HFFc6 (cell line): Measurements from ENCODE around the gene LAMC1. TPM values are rescaled to one million over a fixed set of nuclear protein-coding genes. Genes with fewer than 3 reads are reported as not detected.

Experiments
- DNase-seq: peaks from one replicate; pipeline ENCODE4 v3.0.0-alpha.2; 2018
- H3K27ac Mint-ChIP-seq: 2 replicates; pipeline ENCODE4 v1.8.0; 2020; ENCODE audit warnings: mild to moderate bottlenecking, mixed read lengths
- H3K27me3 Mint-ChIP-seq: 2 replicates; pipeline ENCODE4 v1.8.0; 2021; ENCODE audit warnings: mild to moderate bottlenecking, moderate library complexity, mixed read lengths; ENCODE audit not compliant: insufficient read depth
- H3K36me3 Mint-ChIP-seq: 2 replicates; pipeline ENCODE4 v1.8.0; 2021; ENCODE audit warnings: low read depth, mixed read lengths
- H3K4me1 Mint-ChIP-seq: 2 replicates; pipeline ENCODE4 v1.8.0; 2020; ENCODE audit warnings: low read depth, mixed read lengths
- H3K4me3 Mint-ChIP-seq: 2 replicates; pipeline ENCODE4 v1.8.0; 2020; ENCODE audit warnings: mild to moderate bottlenecking, moderate library complexity, mixed read lengths
- H3K9me3 Mint-ChIP-seq: 2 replicates; pipeline ENCODE4 v1.8.0; 2020; ENCODE audit warnings: mild to moderate bottlenecking, mixed read lengths
- total RNA-seq, 6 experiments: library from RNA; stranded (reverse); fragmentation: NEBNext Ultra II Directional; extraction: Animal tissue kit (Norgen Biotek cat#: 25700); gene quantifications; 2 replicates in 1 of 6; 3 replicates in 5 of 6; pipeline ENCODE4 v1.2.3, GENCODE V29; 2021
- TF ChIP-seq, protein P1 (sequence below): fragments of 200-600 bp; sonication (generic); IDR thresholded peaks from 2 replicates; pipeline ENCODE4 v1.5.0; 2021; ENCODE audit warnings: antibody characterized with exemption, mild to moderate bottlenecking

Gene LAMC1
- total RNA-seq, 6 experiments from 2014 or later: 352 to 465 (median 393) TPM

DNA sequence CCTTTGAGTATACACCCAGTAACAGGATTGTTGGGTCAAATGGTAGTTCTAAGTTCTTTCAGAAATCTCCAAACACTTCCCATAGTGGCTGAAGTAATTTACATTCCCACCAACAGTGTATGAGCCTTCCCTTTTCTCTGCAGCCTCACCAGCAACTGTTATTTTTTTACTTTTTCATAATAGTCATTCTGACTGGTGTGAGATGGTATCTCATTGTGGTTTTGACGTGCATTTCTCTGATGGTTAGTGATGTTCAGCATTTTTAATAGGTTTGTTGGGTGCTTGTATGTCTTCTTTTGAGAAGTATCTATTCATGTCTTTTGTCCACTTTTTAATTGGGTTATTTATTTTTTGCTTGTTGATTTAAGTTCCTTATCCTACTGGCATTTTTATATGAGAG lies 26.4 kb upstream of the LAMC1 start:
- Mint-ChIP-seq H3K9me3 (no peaks in the 10 kb centered on the region), H3K4me1 (peaks cover 34% of the 10 kb centered on the region), H3K36me3 (no peaks in the 10 kb centered on the region; the same call in 1 of the 2 replicates), H3K27ac (no peak overlapping the region), H3K27me3 (no peaks in the 10 kb centered on the region), H3K4me3 (no peak overlapping the region)
- TF ChIP-seq, protein P1, sequence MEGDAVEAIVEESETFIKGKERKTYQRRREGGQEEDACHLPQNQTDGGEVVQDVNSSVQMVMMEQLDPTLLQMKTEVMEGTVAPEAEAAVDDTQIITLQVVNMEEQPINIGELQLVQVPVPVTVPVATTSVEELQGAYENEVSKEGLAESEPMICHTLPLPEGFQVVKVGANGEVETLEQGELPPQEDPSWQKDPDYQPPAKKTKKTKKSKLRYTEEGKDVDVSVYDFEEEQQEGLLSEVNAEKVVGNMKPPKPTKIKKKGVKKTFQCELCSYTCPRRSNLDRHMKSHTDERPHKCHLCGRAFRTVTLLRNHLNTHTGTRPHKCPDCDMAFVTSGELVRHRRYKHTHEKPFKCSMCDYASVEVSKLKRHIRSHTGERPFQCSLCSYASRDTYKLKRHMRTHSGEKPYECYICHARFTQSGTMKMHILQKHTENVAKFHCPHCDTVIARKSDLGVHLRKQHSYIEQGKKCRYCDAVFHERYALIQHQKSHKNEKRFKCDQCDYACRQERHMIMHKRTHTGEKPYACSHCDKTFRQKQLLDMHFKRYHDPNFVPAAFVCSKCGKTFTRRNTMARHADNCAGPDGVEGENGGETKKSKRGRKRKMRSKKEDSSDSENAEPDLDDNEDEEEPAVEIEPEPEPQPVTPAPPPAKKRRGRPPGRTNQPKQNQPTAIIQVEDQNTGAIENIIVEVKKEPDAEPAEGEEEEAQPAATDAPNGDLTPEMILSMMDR: no peak
- DNase-seq: peak; percentile 61

DNA sequence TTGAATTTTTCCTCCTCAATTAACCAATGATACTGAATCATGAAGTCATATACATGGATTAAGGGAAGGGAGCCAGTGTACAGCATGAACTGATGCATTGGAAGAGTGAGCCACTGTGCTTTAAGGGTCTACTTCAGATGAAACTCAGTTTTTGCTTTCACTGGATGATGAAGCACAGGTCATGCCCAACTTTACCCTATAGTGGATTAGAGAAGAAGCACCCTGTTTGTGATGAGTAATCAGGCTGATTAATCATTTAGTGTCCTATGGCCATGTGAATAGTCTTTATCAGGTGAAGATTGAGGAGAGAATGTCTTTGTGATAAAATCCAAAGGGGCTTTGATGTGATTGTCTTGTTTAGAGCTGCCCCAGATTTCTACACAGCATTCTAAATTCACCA lies 24.7 kb upstream of the LAMC1 start:
- H3K4me3 Mint-ChIP-seq: no peak overlapping the region
- peaks cover 37% of the 10 kb centered on the region for H3K4me1 Mint-ChIP-seq
- TF ChIP-seq, protein P1: no peak
- no peaks in the 10 kb centered on the region; the same call in 1 of the 2 replicates for H3K36me3 Mint-ChIP-seq
- no peaks in the 10 kb centered on the region for H3K9me3 Mint-ChIP-seq
- H3K27me3 Mint-ChIP-seq: no peaks in the 10 kb centered on the region
- DNase-seq: no peak
- no peak overlapping the region for H3K27ac Mint-ChIP-seq

DNA sequence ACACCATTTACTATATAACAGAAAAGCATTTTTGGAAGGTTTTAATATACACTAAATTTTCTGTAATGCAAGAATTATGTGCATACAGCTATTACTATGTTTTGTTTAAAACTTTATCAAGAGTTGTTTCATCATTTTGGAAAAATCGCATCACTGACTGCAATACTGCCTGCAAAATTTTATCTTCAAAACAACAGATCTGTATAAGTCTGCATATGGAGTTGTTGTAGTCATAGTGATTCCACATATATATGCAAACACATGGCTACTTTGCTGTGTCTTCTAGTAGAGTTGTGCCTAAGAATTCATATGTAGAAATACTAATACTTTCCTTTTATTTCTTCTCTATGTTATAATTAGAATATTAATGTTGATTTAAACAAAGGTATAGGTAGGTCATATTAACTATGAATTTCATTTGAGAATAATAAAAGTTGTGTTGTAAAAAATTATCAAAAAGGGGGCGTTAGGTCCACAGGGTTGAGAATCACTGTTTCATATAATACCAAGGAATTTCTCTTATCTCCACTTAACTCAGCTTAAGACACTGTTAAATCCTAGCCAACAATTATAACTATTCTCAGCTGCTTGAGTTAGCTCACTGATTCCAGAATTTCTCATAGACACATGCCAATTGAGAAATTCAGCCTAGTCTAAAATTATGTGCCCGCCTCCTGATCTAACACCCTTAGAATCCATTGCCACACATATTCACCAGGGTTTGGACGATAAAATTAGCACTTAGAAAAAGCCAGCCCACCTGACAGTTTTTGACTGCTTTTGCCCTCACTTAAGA lies 22.9 kb upstream of the LAMC1 start:
- Mint-ChIP-seq H3K36me3 (no peaks in the 10 kb centered on the region; the same call in 1 of the 2 replicates), H3K4me3 (no peak overlapping the region), H3K27ac (no peak overlapping the region), H3K4me1 (peaks cover 34% of the 10 kb centered on the region), H3K9me3 (no peaks in the 10 kb centered on the region), H3K27me3 (no peaks in the 10 kb centered on the region)
- TF ChIP-seq, protein P1: no peak
- no peak for DNase-seq

DNA sequence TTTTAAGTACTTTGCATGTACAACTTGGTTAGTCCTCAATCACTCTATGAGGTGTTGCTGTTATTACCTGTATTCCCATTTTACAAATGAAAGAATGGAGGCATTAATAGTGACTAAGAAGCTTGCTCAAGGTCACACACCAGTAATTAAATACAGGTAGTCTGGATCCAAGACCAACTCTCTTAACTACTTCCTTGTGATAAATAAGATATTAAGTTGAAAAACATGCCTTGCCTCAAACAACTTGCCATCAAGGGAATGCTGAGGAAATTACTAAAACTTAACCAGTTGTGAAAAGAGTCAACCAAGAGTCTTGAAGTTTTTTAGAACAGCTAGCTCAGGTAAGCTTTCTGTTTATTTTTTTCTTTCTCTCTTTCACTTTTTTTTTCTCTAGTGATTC lies 21.0 kb upstream of the LAMC1 start:
- Mint-ChIP-seq H3K27me3 (0 out of 2 replicates have a peak, but pooled peaks cover 3% of the 10 kb centered on the region), H3K4me3 (no peak overlapping the region), H3K36me3 (no peaks in the 10 kb centered on the region; the same call in 1 of the 2 replicates), H3K9me3 (no peaks in the 10 kb centered on the region), H3K27ac (no peak overlapping the region), H3K4me1 (peaks cover 23% of the 10 kb centered on the region)
- TF ChIP-seq, protein P1: no peak
- DNase-seq: no peak

DNA sequence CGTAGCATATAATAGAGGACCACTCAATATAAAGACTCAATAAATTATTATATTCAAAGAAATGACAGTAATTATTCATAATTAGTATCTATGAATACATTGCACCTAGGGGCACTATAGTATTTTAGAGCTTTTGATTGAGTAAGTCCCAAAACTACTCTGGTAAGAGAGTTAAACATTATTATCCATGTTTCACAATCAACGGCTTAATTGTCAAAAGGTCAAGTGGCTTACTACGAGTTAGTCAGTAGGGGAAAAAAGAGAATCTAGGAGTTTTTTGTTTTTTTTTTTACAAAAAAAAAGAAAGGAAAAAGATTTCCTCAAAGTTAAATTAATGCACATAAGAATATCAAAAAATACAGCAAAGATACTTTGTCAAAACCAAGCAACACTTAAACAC lies 20.4 kb upstream of the LAMC1 start:
- peaks cover 19% of the 10 kb centered on the region for H3K4me1 Mint-ChIP-seq
- no peak for DNase-seq
- H3K27ac Mint-ChIP-seq: no peak overlapping the region
- no peaks in the 10 kb centered on the region for H3K9me3 Mint-ChIP-seq
- no peak overlapping the region for H3K4me3 Mint-ChIP-seq
- H3K36me3 Mint-ChIP-seq: no peaks in the 10 kb centered on the region; the same call in 1 of the 2 replicates
- TF ChIP-seq, protein P1: no peak
- peaks cover 5% of the 10 kb centered on the region; the same call in 1 of the 2 replicates for H3K27me3 Mint-ChIP-seq
